CD4-positive, alpha-beta T cell treated with Interleukin-6 for 4 hours (primary cell): ENCODE data around the gene RAMP2.
"Not testable (repeated sequence)": the region's sequence is repeated elsewhere in the genome, so short reads cannot be mapped to it uniquely, and the experiment has no call there.

Experiments
- DNase-seq: peaks from one replicate; pipeline ENCODE4 v3.0.0-alpha.2; 2020; ENCODE audit warnings: mixed read lengths

RAMP2 gene

GRCh38 chr17:42760652-42761581 lies at the start of gene RAMP2:
Gene RAMP2 (plus strand): TSS chr17:42761227. CDS start chr17:42761262, 35 bp downstream.
- peak; percentile 26 for DNase-seq

GRCh38 chr17:42720996-42721583 lies 39.9 kb upstream of the RAMP2 start:
- DNase-seq, result peak; percentile 41

GRCh38 chr17:42723636-42724035 lies 37.4 kb upstream of the RAMP2 start:
- no peak for DNase-seq

GRCh38 chr17:42725143-42725542 lies 35.9 kb upstream of the RAMP2 start:
- no peak for DNase-seq

- no peak for DNase-seq
These were observed 20.3 kb upstream of the RAMP2 start for GRCh38 chr17:42740699-42741098.

- DNase-seq, result not testable (repeated sequence)
These were observed 18.1 kb upstream of the RAMP2 start for GRCh38 chr17:42742916-42743315.

- no peak for DNase-seq
These were observed 17.3 kb upstream of the RAMP2 start for GRCh38 chr17:42743595-42744282.

GRCh38 chr17:42744283-42744805 lies 16.7 kb upstream of the RAMP2 start:
- DNase-seq, result peak; percentile 73

GRCh38 chr17:42744806-42745617 lies 16.0 kb upstream of the RAMP2 start, which contains the start of gene EZH1:
Gene EZH1 (minus strand): TSS chr17:42745040. CDS start chr17:42728941, 16,099 bp downstream.
- peak; percentile 93 for DNase-seq

GRCh38 chr17:42748202-42748907 lies 12.7 kb upstream of the RAMP2 start:
- no peak for DNase-seq

GRCh38 chr17:42748908-42749798 lies 11.9 kb upstream of the RAMP2 start:
- no peak for DNase-seq

GRCh38 chr17:42750739-42751344 lies 10.2 kb upstream of the RAMP2 start:
- no peak for DNase-seq

- DNase-seq, result no peak
These were observed 9.4 kb upstream of the RAMP2 start for GRCh38 chr17:42751628-42752027.

- no peak for DNase-seq
These were observed 6.2 kb upstream of the RAMP2 start for GRCh38 chr17:42754782-42755181.

- no peak for DNase-seq
These were observed 910 bp upstream of the RAMP2 start for GRCh38 chr17:42759982-42760651.

GRCh38 chr17:42761638-42762037 lies 611 bp downstream of the RAMP2 start:
- no peak for DNase-seq

- no peak for DNase-seq
These were observed 5.1 kb downstream of the RAMP2 start for GRCh38 chr17:42766124-42766523.

GRCh38 chr17:42767512-42767911 lies 6.5 kb downstream of the RAMP2 start:
- no peak for DNase-seq

GRCh38 chr17:42768006-42768405 lies 7.0 kb downstream of the RAMP2 start:
- not testable (repeated sequence) for DNase-seq
